ENCODE data around the gene CARD8.

The CARD8 gene

GRCh38 chr19:48158210-48158790 lies 97.4 kb downstream of the CARD8 start:
- Histone ChIP-seq H3K36me3 (ENCODE audit: insufficient read depth, low read length) (peaks cover 2% of the 10 kb centered on the region), H3K9me3 (ENCODE audit: control insufficient read depth, insufficient read depth, low read length) (no peaks in the 10 kb centered on the region), H3K9ac (ENCODE audit: low read depth, low read length) (no peak overlapping the region), H3K4me1 (ENCODE audit: insufficient read depth, low read length) (no peaks in the 10 kb centered on the region)
